CD14-positive monocyte (primary cell): ENCODE measurements around the gene ADAMTS13. TPM values are rescaled to one million over a fixed set of nuclear protein-coding genes. Genes with fewer than 3 reads are reported as not detected.
A peak's percentile ranks its signal among the peaks of the same experiment; 100 is the strongest.

Experiments used
- DNase-seq, 3 donors: peaks; one replicate each; pipeline ENCODE4 v3.0.0-alpha.2; 2011 to 2022
- H2AFZ ChIP-seq: 2 replicates; pipeline ENCODE4 v1.6.0; 2012; ENCODE audit warnings: mild to moderate bottlenecking, low read depth, low read length, inconsistent platforms; ENCODE audit not compliant: insufficient read depth, poor library complexity, severe bottlenecking
- H3K27ac ChIP-seq, 2 donors: 1 replicate in 1 of 2; 2 replicates in 1 of 2; pipeline ENCODE4 v1.5.1; 2012 to 2013; ENCODE audit warnings: low read length in 2 of 2, control low read depth in 1 of 2, inconsistent platforms in 1 of 2, low read depth in 1 of 2, mild to moderate bottlenecking in 1 of 2
- H3K27me3 ChIP-seq, 2 donors: one replicate each; pipeline versions ENCODE4 v1.6.0 to v1.6.1; 2011 to 2013; ENCODE audit warnings: low read length in 2 of 2; ENCODE audit not compliant: control insufficient read depth in 2 of 2, insufficient read depth in 2 of 2
- H3K36me3 ChIP-seq, 2 donors: replicated peaks in 1 of 2; 1 replicate in 1 of 2; 2 replicates in 1 of 2; pipeline versions ENCODE4 v1.5.1 to v1.6.1; 2012 to 2013; ENCODE audit warnings: low read length in 2 of 2, control low read depth in 1 of 2, inconsistent platforms in 1 of 2, mild to moderate bottlenecking in 1 of 2; ENCODE audit not compliant: insufficient read depth in 2 of 2, control insufficient read depth in 1 of 2
- H3K4me1 ChIP-seq, 2 donors: 1 replicate in 1 of 2; 2 replicates in 1 of 2; pipeline versions ENCODE4 v1.5.1 to v1.6.1; 2012 to 2013; ENCODE audit warnings: low read length in 2 of 2, control low read depth in 1 of 2, inconsistent platforms in 1 of 2, mild to moderate bottlenecking in 1 of 2, moderate library complexity in 1 of 2; ENCODE audit not compliant: insufficient read depth in 2 of 2, control insufficient read depth in 1 of 2
- H3K4me2 ChIP-seq: replicated peaks from 2 replicates; pipeline ENCODE3; 2012; ENCODE audit warnings: low read length, moderate library complexity, mild to moderate bottlenecking; ENCODE audit not compliant: poor library complexity, severe bottlenecking; ENCODE audit errors: extremely low read depth
- H3K4me3 ChIP-seq, 3 experiments: fragments of 200-600 bp in 1 of 3; sonication (generic) in 1 of 3; replicated peaks in 1 of 3; 1 replicate in 2 of 3; 2 replicates in 1 of 3; pipeline ENCODE4 v1.5.1; 2011 to 2013; ENCODE audit warnings: low read length in 3 of 3, mild to moderate bottlenecking in 3 of 3, control low read depth in 2 of 3, low read depth in 2 of 3, inconsistent platforms in 1 of 3, moderate library complexity in 1 of 3
- H3K79me2 ChIP-seq: 2 replicates; pipeline ENCODE4 v1.6.0; 2012; ENCODE audit warnings: mild to moderate bottlenecking, control low read depth, inconsistent platforms, low read length, moderate library complexity; ENCODE audit not compliant: insufficient read depth
- H3K9ac ChIP-seq: 2 replicates; pipeline ENCODE4 v1.6.0; 2017; ENCODE audit warnings: low read length, mild to moderate bottlenecking; ENCODE audit not compliant: insufficient read depth, poor library complexity, severe bottlenecking
- H3K9me3 ChIP-seq, 2 donors: replicated peaks in 1 of 2; 1 replicate in 1 of 2; 2 replicates in 1 of 2; pipeline versions ENCODE4 v1.5.1 to v1.6.1; 2012 to 2013; ENCODE audit warnings: low read length in 2 of 2, control low read depth in 1 of 2; ENCODE audit not compliant: control insufficient read depth in 1 of 2, insufficient read depth in 1 of 2
- H4K20me1 ChIP-seq: 2 replicates; pipeline ENCODE4 v1.6.0; 2012; ENCODE audit warnings: mild to moderate bottlenecking, low read length, control low read depth, moderate library complexity; ENCODE audit not compliant: insufficient read depth
- H3K27ac Mint-ChIP-seq, 7 donors: one replicate each; pipeline ENCODE4 v1.8.0; 2020; ENCODE audit warnings: mild to moderate bottlenecking in 7 of 7, mixed read lengths in 7 of 7, moderate library complexity in 6 of 7, inconsistent platforms in 2 of 7
- H3K27me3 Mint-ChIP-seq, 3 donors: one replicate each; pipeline ENCODE4 v1.8.0; 2021 to 2022; ENCODE audit warnings: low read depth in 3 of 3, mild to moderate bottlenecking in 3 of 3, mixed read lengths in 3 of 3, moderate library complexity in 3 of 3, inconsistent platforms in 1 of 3
- H3K36me3 Mint-ChIP-seq, 2 donors: one replicate each; pipeline ENCODE4 v1.8.0; 2020; ENCODE audit warnings: mixed read lengths in 2 of 2, inconsistent platforms in 1 of 2, mild to moderate bottlenecking in 1 of 2
- H3K4me1 Mint-ChIP-seq: one replicate; pipeline ENCODE4 v1.8.0; 2020; ENCODE audit warnings: mild to moderate bottlenecking, mixed read lengths
- H3K4me3 Mint-ChIP-seq, 2 donors: one replicate each; pipeline ENCODE4 v1.8.0; 2020; ENCODE audit warnings: mild to moderate bottlenecking in 2 of 2, mixed read lengths in 2 of 2, moderate library complexity in 1 of 2
- H3K9me3 Mint-ChIP-seq, 7 donors: one replicate each; pipeline ENCODE4 v1.8.0; 2020 to 2022; ENCODE audit warnings: mixed read lengths in 7 of 7, mild to moderate bottlenecking in 6 of 7, moderate library complexity in 6 of 7, inconsistent platforms in 2 of 7
- WGBS: methylation state at CpG from one replicate; pipeline ENCODE4 v1.1.5; 2013; ENCODE audit warnings: missing lambda C conversion rate; ENCODE audit not compliant: insufficient coverage; 5-methylcytosine and 5-hydroxymethylcytosine counted together
- intact Hi-C, 2 donors: fragments of 100-400 bp; cut with micrococcal nuclease; formaldehyde crosslinking; loops; one replicate each; pipeline versions ENCODE4 v1.15.0 to v1.15.1; 2023
- polyA plus RNA-seq, 3 donors: library from polyadenylated mRNA; depleted of rRNA in 1 of 3; unstranded in 2 of 3; stranded (reverse) in 1 of 3; fragments of 300-500 nt in 2 of 3; fragments of >200 nt in 1 of 3; fragmentation: Illumina TruSeq in 2 of 3; gene quantifications; 1 replicate in 2 of 3; 2 replicates in 1 of 3; pipeline ENCODE4 v1.2.3, GENCODE V29; 2012 to 2021
- TF ChIP-seq, protein P1 (sequence below): fragments of 200-600 bp; IDR thresholded peaks from one replicate; pipeline ENCODE4 v1.8.0; 2022; ENCODE audit warnings: antibody characterized with exemption, mild to moderate bottlenecking

The ADAMTS13 gene
- polyA plus RNA-seq, 3 donors = 0.77 TPM; not detected in 2

DNA sequence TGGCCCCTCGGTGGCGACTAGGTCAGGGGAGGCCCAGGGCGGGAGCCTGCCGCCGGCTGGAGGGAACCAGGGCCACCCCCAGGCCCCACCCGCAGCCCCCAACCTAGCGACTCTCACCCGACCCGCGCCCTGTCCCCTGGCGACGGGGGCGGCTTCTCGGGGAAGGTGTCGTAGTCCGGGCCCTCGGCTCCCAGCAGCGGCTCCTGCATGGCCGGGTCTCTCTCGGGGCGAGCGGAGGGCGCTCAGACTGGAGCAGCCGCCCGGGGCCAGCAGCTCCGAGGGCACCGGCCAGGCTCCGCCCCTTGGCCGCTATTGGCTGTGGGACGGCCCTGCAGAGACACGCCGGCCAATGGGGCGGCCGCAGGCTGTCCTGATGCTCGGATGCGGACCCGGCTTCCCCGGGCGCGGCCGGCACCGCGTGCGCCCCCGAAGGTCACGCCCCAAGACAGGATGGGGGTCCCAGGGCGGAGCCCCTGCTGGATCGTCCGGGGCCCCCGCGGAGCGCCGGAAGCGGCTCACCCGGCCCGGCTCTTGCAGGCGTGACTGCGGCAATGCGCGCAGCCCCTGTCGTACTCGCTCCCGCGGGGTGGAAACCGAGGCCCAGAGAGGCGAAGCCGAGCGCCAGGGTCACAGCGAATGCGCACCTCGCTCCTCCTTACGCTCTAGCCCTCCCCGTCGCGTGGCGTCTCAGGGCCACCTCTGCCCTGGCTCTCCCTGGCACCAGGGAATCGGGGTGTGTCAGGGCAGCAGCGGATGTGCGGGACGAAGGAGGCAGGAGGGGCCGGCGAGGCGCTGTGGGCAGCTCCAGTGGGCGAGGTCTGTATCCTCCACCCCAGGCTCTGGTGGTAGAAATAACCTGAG is 56.9 kb downstream of the ADAMTS13 start, which contains the start of gene SLC2A6:
SLC2A6 (minus strand) TSS at position 249 of the 861 bp plus-strand sequence; CDS start at position 209, 40 bp downstream.
- Mint-ChIP-seq H3K27me3 (peaks cover 27 to 40% (median 33%) of the 10 kb centered on the region in 3 donors), H3K36me3 (peaks cover 14 to 25% of the 10 kb centered on the region in 2 donors), H3K4me3 (peak within 1 kb of the TSS; percentile 84 to 92), H3K9me3 (peaks cover 0 to 3% (median 0%) of the 10 kb centered on the region in 7 donors), H3K27ac (peak within 1 kb of the TSS; percentile 78 to 99 (median 95)), H3K4me1 (peaks cover 44% of the 10 kb centered on the region)
- peak within 1 kb of the TSS; percentile 90 to 93 for H3K27ac ChIP-seq
- peak within 1 kb of the TSS; percentile 86 for H3K9ac ChIP-seq
- peak within 1 kb of the TSS; percentile 81 for H2AFZ ChIP-seq
- H3K4me2 ChIP-seq = peak within 1 kb of the TSS; percentile 97
- TF ChIP-seq, protein P1, sequence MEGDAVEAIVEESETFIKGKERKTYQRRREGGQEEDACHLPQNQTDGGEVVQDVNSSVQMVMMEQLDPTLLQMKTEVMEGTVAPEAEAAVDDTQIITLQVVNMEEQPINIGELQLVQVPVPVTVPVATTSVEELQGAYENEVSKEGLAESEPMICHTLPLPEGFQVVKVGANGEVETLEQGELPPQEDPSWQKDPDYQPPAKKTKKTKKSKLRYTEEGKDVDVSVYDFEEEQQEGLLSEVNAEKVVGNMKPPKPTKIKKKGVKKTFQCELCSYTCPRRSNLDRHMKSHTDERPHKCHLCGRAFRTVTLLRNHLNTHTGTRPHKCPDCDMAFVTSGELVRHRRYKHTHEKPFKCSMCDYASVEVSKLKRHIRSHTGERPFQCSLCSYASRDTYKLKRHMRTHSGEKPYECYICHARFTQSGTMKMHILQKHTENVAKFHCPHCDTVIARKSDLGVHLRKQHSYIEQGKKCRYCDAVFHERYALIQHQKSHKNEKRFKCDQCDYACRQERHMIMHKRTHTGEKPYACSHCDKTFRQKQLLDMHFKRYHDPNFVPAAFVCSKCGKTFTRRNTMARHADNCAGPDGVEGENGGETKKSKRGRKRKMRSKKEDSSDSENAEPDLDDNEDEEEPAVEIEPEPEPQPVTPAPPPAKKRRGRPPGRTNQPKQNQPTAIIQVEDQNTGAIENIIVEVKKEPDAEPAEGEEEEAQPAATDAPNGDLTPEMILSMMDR = no peak
- peaks cover 0 to 15% of the 10 kb centered on the region in 2 donors for H3K27me3 ChIP-seq
- peaks cover 52 to 57% of the 10 kb centered on the region in 2 donors for H3K4me1 ChIP-seq
- H3K36me3 ChIP-seq = peaks cover 17% of the 10 kb centered on the region in 2 donors
- peaks cover 33% of the 10 kb centered on the region for H3K79me2 ChIP-seq
- under 1% methylated on average over 82 of the region's 84 CpGs for WGBS
- DNase-seq = peak; percentile 70 to 87 (median 86)
- no peaks in the 10 kb centered on the region for H3K9me3 ChIP-seq
- peaks cover 48% of the 10 kb centered on the region for H4K20me1 ChIP-seq
- peak within 1 kb of the TSS; percentile 74 to 95 (median 90) for H3K4me3 ChIP-seq
- intact Hi-C loops = loop anchor here in 1 of 2 donors (1.0 to 10.0 kb wide), 3 partner anchors 19 to 546 kb away; partner anchors contain the start of genes BRD3OS and REXO4

DNA sequence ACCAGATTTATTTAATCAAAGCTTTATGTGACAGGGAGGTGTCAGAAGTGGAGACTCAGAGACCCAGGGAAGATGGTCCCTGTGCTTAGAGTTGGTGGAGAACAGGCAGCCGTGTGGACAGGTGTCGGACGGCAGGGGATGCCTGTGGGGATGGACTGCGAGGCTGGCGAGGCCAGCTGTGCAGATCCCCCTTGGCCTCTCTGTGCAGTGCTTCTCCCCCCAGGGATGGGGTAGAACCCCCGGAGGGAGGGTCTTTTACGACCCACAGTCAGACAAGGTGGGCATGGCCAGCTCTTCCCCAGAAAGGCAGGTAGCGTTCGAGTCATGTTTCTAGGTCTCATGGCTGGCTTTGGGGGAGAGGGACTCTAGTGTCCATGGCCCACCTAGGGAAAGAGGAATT is 61.4 kb downstream of the ADAMTS13 start:
- no peak overlapping the region for H3K4me2 ChIP-seq
- H3K27me3 Mint-ChIP-seq = peaks cover 31 to 46% (median 37%) of the 10 kb centered on the region in 3 donors
- 98% methylated on average over 4 of the region's 9 CpGs for WGBS

More for the DNA sequence above, 61.4 kb downstream of the ADAMTS13 start:
- Histone ChIP-seq H3K27me3 (peaks cover 0 to 15% of the 10 kb centered on the region in 2 donors), H2AFZ (no peak overlapping the region), H3K27ac (no peak overlapping the region), H3K4me3 (no peak overlapping the region), H3K79me2 (peaks cover 4% of the 10 kb centered on the region), H4K20me1 (peaks cover 3% of the 10 kb centered on the region), H3K36me3 (no peaks in the 10 kb centered on the region), H3K4me1 (peaks cover 13 to 19% of the 10 kb centered on the region in 2 donors), H3K9ac (no peak overlapping the region), H3K9me3 (no peaks in the 10 kb centered on the region)
- no peak overlapping the region for H3K27ac Mint-ChIP-seq
- intact Hi-C loops = loop anchor here in 1 of 2 donors (10.0 kb wide), 1 partner anchor 459 kb away; no protein-coding TSS in a partner anchor
- no peaks in the 10 kb centered on the region for H3K36me3 Mint-ChIP-seq
- DNase-seq = no peak
- TF ChIP-seq, protein P1 = no peak
- no peak overlapping the region for H3K4me3 Mint-ChIP-seq
- peaks cover 11% of the 10 kb centered on the region for H3K4me1 Mint-ChIP-seq
- H3K9me3 Mint-ChIP-seq = peaks cover 0 to 3% (median 0%) of the 10 kb centered on the region in 7 donors
